GM12892 (cell line): ENCODE measurements around the gene TRAPPC4.

Experiments used
- DNase-seq: peaks from one replicate; pipeline ENCODE4 v3.0.0; 2011; ENCODE audit not compliant: insufficient read length
- FAIRE-seq: peaks from 2 replicates; lab custom pipeline; 2011; peaks lifted over from hg19 to GRCh38; lab: Jason Lieb, UNC
- POLR2A ChIP-seq: IDR thresholded peaks from 2 replicates; pipeline ENCODE4 v1.6.1; 2011; ENCODE audit warnings: low read depth, low read length, control low read depth
- POLR2AphosphoS5 ChIP-seq: IDR thresholded peaks from 2 replicates; pipeline ENCODE4 v1.6.1; 2011; ENCODE audit warnings: low read depth, low read length, control low read depth
- TAF1 ChIP-seq: IDR thresholded peaks from 2 replicates; pipeline ENCODE4 v1.6.1; 2011; ENCODE audit warnings: low read depth, mild to moderate bottlenecking, control low read depth, low read length, borderline replicate concordance

Gene TRAPPC4

DNA sequence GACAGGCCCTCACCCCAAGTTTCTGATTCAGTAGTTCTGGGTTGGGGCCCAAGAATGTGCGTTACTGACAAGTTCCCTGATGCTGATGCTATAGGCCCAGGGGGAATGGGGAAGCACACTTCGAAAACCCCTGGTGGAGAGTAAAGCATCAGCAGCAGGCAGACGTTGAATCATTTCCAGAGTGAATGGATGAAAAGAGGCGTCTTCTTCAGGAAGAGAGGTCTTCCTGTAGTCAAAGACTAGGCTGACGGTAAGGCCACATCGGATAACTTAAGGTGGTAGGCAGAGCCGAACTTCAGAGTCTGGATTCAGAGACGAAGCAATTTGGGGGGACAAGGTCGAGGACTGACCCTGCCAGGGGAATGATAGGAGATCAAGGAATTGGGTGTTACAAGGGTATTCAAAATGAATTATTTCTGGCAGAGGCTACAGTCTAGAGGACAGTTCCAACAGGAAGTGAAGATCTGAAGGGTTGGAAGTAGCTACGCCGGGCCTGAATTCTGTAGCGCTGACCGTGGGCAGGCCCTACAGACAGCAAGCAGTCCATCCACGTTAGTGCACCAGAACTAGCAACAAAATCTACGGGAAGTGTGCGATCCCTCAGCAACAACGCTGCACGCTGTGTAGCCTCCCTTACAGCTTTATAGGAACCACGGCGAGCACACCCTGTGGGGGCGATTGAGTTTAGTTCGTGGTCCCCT is 21.5 kb upstream of the TRAPPC4 start:
- FAIRE-seq = peak; percentile 99
- TF ChIP-seq TAF1 = no peak
- TF ChIP-seq POLR2A = no peak; the same call in 1 of the 2 replicates
- peak; percentile 70; the same call in 1 of the 2 replicates for TF ChIP-seq POLR2AphosphoS5
- no peak for DNase-seq

DNA sequence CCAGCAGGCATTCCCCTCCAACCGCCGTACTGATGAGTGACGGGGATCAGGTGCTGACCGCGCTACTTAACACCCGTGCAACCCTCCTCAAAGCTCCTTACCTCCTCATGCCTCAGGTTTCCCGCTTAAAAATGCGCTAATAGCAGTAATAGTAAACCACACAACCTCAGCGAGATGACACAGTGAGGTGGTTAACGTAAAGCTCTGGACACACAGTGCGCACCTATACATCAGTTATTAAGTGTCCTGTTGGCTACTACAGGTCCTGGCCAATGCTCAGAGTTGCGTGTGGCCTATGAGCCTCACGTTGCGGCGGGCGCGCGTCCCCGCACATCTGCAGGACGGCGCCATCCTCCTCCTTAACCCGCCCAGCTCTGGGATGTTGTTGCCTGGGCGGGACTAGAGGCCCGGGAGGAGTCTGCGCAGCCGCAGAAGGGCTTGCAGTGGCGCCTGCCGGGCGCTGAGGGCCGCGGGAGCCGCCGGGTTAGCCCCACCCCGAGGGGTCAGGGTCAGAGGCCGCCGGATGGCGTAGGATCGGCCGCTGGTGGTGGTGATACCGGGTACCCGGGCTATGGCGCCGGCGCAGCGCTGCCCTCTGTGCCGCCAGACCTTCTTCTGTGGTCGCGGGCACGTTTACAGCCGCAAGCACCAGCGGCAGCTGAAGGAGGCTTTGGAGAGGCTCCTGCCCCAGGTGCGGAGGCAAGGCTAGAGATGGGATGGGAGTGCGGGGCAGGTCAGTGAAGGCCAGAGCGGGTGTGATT is 20.8 kb upstream of the TRAPPC4 start, which contains the start of gene CENATAC:
Gene CENATAC, plus strand, starts transcription at position 512 of the 761 bp plus-strand sequence. Its CDS starts 60 bp downstream, at position 572.
- FAIRE-seq = no peak
- TF ChIP-seq POLR2A (peak; percentile 95), POLR2AphosphoS5 (peak; percentile 91), TAF1 (peak; percentile 29; the same call in 1 of the 2 replicates)
- peak; percentile 98 for DNase-seq

DNA sequence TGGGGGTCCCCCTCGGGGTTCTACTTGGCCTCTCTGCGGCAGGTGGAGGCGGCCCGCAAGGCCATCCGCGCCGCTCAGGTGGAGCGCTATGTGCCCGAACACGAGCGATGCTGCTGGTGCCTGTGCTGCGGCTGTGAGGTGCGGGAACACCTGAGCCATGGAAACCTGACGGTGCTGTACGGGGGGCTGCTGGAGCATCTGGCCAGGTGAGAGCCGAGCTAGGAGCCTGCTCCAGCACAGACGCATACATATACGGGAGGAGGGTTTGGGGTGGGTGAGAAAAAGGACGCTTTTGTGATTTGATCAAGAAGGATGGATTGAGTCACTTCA is 20.2 kb upstream of the TRAPPC4 start:
- TF ChIP-seq POLR2A (no peak), TAF1 (no peak), POLR2AphosphoS5 (no peak)
- FAIRE-seq (peak; percentile 14), DNase-seq (no peak)

DNA sequence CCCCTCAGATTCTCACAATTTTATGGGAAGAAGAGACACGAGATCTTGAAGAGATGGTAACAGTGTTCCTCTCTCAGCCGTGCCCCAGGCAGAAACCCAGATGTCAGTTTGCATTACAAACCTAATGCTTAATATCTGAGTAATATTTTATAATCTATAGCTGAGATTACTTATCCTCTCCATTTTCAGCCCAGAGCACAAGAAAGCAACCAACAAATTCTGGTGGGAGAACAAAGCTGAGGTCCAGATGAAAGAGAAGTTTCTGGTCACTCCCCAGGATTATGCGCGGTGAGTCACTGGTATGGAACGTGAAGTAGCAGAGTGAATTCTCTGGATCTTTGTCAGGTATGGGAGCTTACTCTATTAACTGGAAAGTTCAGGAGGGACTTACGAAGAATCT is 19.7 kb upstream of the TRAPPC4 start:
- DNase-seq = no peak
- peak; percentile 57 for FAIRE-seq

DNA sequence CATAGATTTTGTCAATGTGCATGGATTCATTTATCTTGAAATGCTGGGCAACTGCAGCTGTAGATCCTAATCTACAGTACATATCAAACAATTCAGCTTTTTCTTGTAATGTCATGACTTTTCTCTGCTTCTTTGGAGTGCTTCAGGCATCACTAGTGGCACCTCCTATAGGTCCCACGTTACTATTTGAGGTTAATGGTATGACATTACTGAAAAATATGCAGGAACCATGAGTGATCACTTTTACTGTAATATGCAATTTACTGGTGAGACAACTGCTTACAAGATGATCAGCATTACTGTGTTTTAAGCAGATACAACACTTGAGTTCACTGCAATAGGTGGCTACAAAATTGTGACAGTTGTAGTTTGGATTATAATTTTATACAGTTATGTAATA is 17.7 kb upstream of the TRAPPC4 start:
- TF ChIP-seq POLR2AphosphoS5 (no peak), TAF1 (no peak), POLR2A (no peak)
- DNase-seq (no peak), FAIRE-seq (peak; percentile 67)

More for the DNA sequence above, 19.7 kb upstream of the TRAPPC4 start:
- TF ChIP-seq POLR2A = no peak
- TF ChIP-seq POLR2AphosphoS5 = no peak
- TF ChIP-seq TAF1 = no peak

DNA sequence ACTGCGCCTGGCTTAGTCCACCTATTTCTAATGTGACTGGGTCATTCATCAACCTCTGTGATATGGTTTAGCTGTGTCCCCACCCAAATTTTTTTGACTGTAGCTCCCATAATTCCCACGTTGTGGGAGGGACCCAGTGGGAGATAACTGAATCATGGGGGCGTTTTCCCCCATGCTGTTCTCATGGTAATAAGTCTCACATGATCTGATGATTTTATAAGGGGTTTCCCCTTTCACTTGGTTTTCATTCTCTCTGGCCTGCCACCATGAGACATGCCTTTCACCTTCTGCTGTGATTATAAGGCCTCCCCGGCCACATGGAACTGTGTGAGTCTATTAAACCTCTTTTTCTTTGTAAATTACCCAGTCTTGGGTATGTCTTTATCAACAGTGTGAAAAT is 11.9 kb upstream of the TRAPPC4 start:
- no peak for FAIRE-seq
- TF ChIP-seq POLR2A = no peak
- no peak for TF ChIP-seq TAF1
- TF ChIP-seq POLR2AphosphoS5 = no peak
- no peak for DNase-seq

DNA sequence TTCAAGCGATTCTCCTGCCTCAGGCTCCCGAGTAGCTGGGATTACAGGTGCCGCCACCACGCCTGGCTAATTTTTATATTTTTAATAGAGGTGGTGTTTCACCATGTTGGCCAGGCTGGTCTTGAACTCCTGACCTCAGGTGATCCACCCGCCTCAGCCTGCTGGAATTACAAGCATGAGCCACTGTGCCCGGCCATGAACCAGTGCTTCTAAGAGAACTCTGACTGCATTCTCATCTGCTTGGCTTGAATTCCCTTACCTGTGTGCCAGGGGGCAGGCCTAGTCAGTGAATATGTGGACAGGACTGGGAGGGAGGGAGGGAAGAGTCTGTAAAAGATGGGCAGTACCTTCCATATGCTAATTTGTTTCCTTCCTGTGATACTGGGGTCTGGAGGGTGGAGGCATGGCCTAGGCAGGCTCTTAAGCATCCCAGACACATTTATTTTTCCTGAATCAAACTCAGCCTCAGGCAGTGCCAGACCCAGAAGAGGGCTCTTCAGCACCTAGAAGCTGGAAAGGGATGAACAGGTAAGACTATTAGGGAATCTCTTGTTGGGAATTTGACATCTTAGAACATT is 7.0 kb upstream of the TRAPPC4 start:
- FAIRE-seq = no peak
- DNase-seq = no peak
- no peak for TF ChIP-seq POLR2A
- TF ChIP-seq POLR2AphosphoS5 = no peak
- TF ChIP-seq TAF1 = no peak

DNA sequence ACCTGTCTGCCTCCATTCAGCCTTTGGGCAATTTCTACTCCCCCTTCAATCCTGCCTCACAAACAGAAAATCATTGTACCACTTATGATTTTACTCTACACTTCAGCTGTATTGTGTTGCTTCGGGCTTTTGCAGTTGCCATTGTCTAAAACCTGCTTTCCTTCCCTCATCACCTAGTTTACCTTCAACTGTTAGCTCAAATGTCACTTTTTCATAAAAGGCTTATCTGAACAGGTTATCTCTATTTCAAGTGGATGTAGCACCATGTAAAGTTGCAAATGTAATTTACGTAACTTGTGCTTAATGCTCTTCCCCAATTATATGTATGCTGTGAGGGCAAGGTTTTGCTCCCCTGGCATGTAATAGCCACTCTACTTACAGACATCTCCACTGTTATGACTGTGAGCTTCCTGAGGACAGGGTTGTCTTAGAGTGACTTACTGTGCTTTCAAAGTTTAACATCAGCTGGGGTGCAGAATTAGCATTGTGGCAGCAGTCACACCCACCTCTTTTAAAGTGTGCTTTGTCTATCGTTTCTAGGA is 5.9 kb upstream of the TRAPPC4 start:
- TF ChIP-seq POLR2A (no peak), TAF1 (no peak), POLR2AphosphoS5 (no peak; the same call in 1 of the 2 replicates)

DNA sequence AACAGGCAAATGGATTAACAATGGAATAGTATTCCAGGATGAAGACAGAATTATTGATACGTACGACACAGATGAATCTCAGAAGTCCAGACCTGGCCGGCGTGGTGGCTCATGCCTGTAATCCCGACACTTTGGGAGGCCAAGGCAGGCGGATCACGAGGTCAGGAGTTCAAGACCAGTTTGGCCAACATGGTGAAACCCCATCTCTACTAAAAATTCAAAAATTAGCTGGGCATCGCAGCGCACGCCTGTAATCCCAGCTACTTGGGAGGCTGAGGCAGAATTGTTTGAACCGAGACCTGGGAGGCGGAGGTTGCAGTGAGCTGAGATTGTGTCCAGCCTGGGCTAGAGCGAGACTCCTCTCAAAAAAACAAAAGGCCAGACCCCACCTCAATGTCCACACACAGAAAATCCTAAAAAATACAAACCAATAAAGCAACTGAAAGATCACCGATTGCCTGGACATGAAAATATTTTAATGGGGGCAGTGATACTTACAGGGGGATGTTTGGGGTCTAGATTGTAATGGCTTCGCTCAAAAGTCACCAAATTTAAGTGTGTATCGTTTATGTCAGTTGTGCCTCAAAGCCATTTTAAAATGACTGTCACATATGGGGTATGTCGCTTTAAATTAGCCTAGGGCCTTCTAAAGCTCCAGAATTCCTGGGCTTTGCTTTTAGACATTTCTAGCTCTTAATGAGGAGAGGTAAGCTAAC is 4.2 kb upstream of the TRAPPC4 start:
- DNase-seq (no peak), FAIRE-seq (no peak)
- peak; percentile 60 for TF ChIP-seq POLR2AphosphoS5
- peak; percentile 82 for TF ChIP-seq POLR2A
- TF ChIP-seq TAF1 = no peak

More for the DNA sequence above, 5.9 kb upstream of the TRAPPC4 start:
- DNase-seq (no peak), FAIRE-seq (no peak)

DNA sequence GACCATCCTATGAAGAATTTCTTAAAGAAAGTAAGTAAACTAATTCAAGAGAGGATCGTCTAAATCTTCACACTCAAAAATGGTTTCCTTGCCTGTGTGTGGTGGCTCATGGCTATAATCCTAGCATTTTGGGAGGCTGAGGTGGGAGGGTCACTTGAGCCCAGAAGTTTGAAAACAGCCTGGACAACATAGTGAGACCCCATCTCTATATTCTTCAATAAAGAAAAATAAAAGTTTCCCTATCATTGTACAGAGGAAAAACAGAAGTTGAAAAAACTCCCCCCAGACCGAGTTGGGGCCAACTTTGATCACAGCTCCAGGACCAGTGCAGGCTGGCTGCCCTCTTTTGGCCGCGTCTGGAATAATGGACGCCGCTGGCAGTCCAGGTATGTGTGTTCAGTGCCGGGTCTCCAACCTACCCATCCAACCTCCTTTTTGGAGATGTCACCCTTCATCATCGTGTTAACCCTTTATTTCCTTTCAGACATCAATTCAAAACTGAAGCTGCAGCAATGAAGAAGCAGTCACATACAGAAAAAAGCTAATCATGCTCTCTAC is 3.4 kb upstream of the TRAPPC4 start:
- TF ChIP-seq POLR2AphosphoS5 = peak; percentile 24; the same call in 1 of the 2 replicates
- no peak for TF ChIP-seq TAF1
- TF ChIP-seq POLR2A = 0 out of 2 replicates have a peak, but pooled peaks have one; percentile 29
- FAIRE-seq (no peak), DNase-seq (no peak)
